PFSK-1 (cell line): ENCODE data around the gene WIPF3.

ENCODE experiments used
- FOXP2 ChIP-seq: optimal IDR thresholded peaks from 2 replicates; pipeline ENCODE3; 2011; ENCODE audit warnings: borderline replicate concordance, control low read depth, inconsistent platforms; ENCODE audit not compliant: insufficient read depth; ENCODE audit errors: extremely low read length, extremely low read depth
- POLR2AphosphoS5 ChIP-seq: IDR thresholded peaks from 2 replicates; pipeline ENCODE4 v1.6.1; 2012; ENCODE audit warnings: low read depth, mild to moderate bottlenecking, control low read depth, low read length, moderate library complexity
- REST ChIP-seq, 2 experiments: IDR thresholded peaks; 2 replicates each; pipeline versions ENCODE4 v1.6.1 to v1.8.0; 2011 to 2012; ENCODE audit warnings: low read depth in 2 of 2, low read length in 2 of 2, control low read depth in 1 of 2, inconsistent platforms in 1 of 2, mild to moderate bottlenecking in 1 of 2, moderate library complexity in 1 of 2; ENCODE audit not compliant: insufficient read depth in 1 of 2
- SIN3A ChIP-seq: IDR thresholded peaks from 2 replicates; pipeline ENCODE4 v1.6.1; 2012; ENCODE audit warnings: mild to moderate bottlenecking, low read length, moderate library complexity, borderline replicate concordance; ENCODE audit not compliant: insufficient read depth
- TAF1 ChIP-seq: IDR thresholded peaks from 2 replicates; pipeline ENCODE4 v1.6.1; 2012; ENCODE audit warnings: low read length, control low read depth, borderline replicate concordance; ENCODE audit not compliant: insufficient read depth

The WIPF3 gene

GRCh38 chr7:29840701-29841100, 34.4 kb downstream of the WIPF3 start:
- TF ChIP-seq FOXP2 (no peak), REST (IDR thresholded peaks at IDR 0.05; ENCODE audit: insufficient read depth in 1 of 2, low read depth in 2 of 2, low read length in 2 of 2) (no peak), POLR2AphosphoS5 (no peak), SIN3A (no peak), TAF1 (no peak)

GRCh38 chr7:29841926-29842701, 35.8 kb downstream of the WIPF3 start:
- TF ChIP-seq POLR2AphosphoS5 = no peak
- TF ChIP-seq FOXP2 = no peak
- no peak for TF ChIP-seq REST (IDR thresholded peaks at IDR 0.05; ENCODE audit: insufficient read depth in 1 of 2, low read depth in 2 of 2, low read length in 2 of 2)
- TF ChIP-seq SIN3A = no peak
- no peak for TF ChIP-seq TAF1

GRCh38 chr7:29843093-29843492, 36.8 kb downstream of the WIPF3 start:
- TF ChIP-seq SIN3A (no peak), FOXP2 (no peak), REST (IDR thresholded peaks at IDR 0.05; ENCODE audit: insufficient read depth in 1 of 2, low read depth in 2 of 2, low read length in 2 of 2) (no peak), POLR2AphosphoS5 (no peak), TAF1 (no peak)

GRCh38 chr7:29843726-29844125, 37.4 kb downstream of the WIPF3 start:
- TF ChIP-seq TAF1 = no peak
- TF ChIP-seq FOXP2 = no peak
- TF ChIP-seq POLR2AphosphoS5 = no peak
- no peak for TF ChIP-seq REST (IDR thresholded peaks at IDR 0.05; ENCODE audit: insufficient read depth in 1 of 2, low read depth in 2 of 2, low read length in 2 of 2)
- TF ChIP-seq SIN3A = no peak

- TF ChIP-seq POLR2AphosphoS5 = no peak
- TF ChIP-seq REST (IDR thresholded peaks at IDR 0.05; ENCODE audit: insufficient read depth in 1 of 2, low read depth in 2 of 2, low read length in 2 of 2) = no peak
- TF ChIP-seq SIN3A = no peak
- TF ChIP-seq FOXP2 = no peak
- no peak for TF ChIP-seq TAF1
These were observed 38.3 kb downstream of the WIPF3 start for GRCh38 chr7:29844559-29844958.
